Activated T-helper 2 cell treated with anti-CD3 and anti-CD28 coated beads, Interferon-gamma antibody, Interleukin-2, Interleukin-4, amounts not matched to agents 10 μg/mL and 5 μg/mL and 100 μg/mL, durations not matched to agents 14 hours and 24 hours and 36 hours (primary cell): ENCODE results near the gene SLC22A16. TPM values are rescaled to one million over a fixed set of nuclear protein-coding genes. Genes with fewer than 3 reads are reported as not detected.
"Not testable (repeated sequence)": the region's sequence is repeated elsewhere in the genome, so short reads cannot be mapped to it uniquely, and the experiment has no call there.

Experiments
- DNase-seq: peaks from one replicate; pipeline ENCODE4 v3.0.0; 2021; ENCODE audit warnings: low spot score
- H3K27ac Mint-ChIP-seq: one replicate; pipeline ENCODE4 v1.8.0; 2021; ENCODE audit warnings: mixed read lengths
- H3K27me3 Mint-ChIP-seq: one replicate; pipeline ENCODE4 v1.8.0; 2021; ENCODE audit warnings: low read depth, mixed read lengths
- H3K36me3 Mint-ChIP-seq: one replicate; pipeline ENCODE4 v1.8.0; 2021; ENCODE audit warnings: low read depth, mixed read lengths
- H3K4me1 Mint-ChIP-seq: one replicate; pipeline ENCODE4 v1.8.0; 2021; ENCODE audit warnings: low read depth, mixed read lengths
- H3K4me3 Mint-ChIP-seq: one replicate; pipeline ENCODE4 v1.8.0; 2021; ENCODE audit warnings: low read depth, mild to moderate bottlenecking, moderate library complexity, mixed read lengths
- H3K9me3 Mint-ChIP-seq: one replicate; pipeline ENCODE4 v1.8.0; 2021; ENCODE audit warnings: mixed read lengths
- intact Hi-C: fragments of 100-400 bp; cut with micrococcal nuclease; formaldehyde crosslinking; loops from one replicate; pipeline ENCODE4 v1.15.1; 2023
- total RNA-seq: library from RNA; stranded (reverse); gene quantifications from 2 replicates; pipeline ENCODE4 v1.2.3, GENCODE V29; 2022

The SLC22A16 gene
- total RNA-seq, 1 donor from 2014 or later: not detected

DNA sequence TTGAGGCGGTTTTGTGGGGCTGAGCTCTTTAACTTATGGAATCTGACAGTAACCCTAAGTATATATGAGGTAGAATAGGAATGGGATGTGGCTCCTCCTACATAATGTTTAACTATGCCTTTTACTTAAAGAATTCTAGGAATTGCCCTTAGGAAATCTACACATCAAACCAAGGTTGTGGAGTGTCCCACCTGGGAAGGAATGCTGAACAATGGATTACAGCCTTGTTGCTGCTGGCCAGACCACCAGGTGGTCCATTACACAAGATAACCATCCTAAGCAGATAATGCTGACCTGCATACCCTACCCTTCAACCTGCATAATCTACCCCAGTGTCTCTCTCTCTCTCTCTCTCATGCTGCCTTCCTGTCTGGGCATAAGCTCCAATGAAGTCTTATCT lies 35.0 kb upstream of the SLC22A16 start:
- H3K27ac Mint-ChIP-seq: no peak overlapping the region

GRCh38 chr6:110509617-110510241 lies 33.3 kb upstream of the SLC22A16 start:
- Mint-ChIP-seq H3K36me3 (no peaks in the 10 kb centered on the region), H3K27me3 (peaks cover 15% of the 10 kb centered on the region), H3K4me3 (no peak overlapping the region), H3K27ac (no peak overlapping the region), H3K4me1 (no peaks in the 10 kb centered on the region), H3K9me3 (no peaks in the 10 kb centered on the region)
- intact Hi-C loops: no loop called here
- no peak for DNase-seq

More for the DNA sequence above, 35.0 kb upstream of the SLC22A16 start:
- peaks cover 18% of the 10 kb centered on the region for H3K27me3 Mint-ChIP-seq
- H3K4me3 Mint-ChIP-seq: no peak overlapping the region
- H3K36me3 Mint-ChIP-seq: no peaks in the 10 kb centered on the region
- DNase-seq: no peak
- H3K4me1 Mint-ChIP-seq: no peaks in the 10 kb centered on the region
- no peaks in the 10 kb centered on the region for H3K9me3 Mint-ChIP-seq
- intact Hi-C loops: no loop called here

GRCh38 chr6:110504891-110505290 lies 28.5 kb upstream of the SLC22A16 start:
- DNase-seq, H3K27ac Mint-ChIP-seq, intact Hi-C loops, H3K36me3 Mint-ChIP-seq, H3K9me3 Mint-ChIP-seq, H3K4me1 Mint-ChIP-seq, H3K4me3 Mint-ChIP-seq, H3K27me3 Mint-ChIP-seq: not testable (repeated sequence)

- DNase-seq: no peak
- no peaks in the 10 kb centered on the region for H3K36me3 Mint-ChIP-seq
Measured at GRCh38 chr6:110495949-110496348, 19.5 kb upstream of the SLC22A16 start.

DNA sequence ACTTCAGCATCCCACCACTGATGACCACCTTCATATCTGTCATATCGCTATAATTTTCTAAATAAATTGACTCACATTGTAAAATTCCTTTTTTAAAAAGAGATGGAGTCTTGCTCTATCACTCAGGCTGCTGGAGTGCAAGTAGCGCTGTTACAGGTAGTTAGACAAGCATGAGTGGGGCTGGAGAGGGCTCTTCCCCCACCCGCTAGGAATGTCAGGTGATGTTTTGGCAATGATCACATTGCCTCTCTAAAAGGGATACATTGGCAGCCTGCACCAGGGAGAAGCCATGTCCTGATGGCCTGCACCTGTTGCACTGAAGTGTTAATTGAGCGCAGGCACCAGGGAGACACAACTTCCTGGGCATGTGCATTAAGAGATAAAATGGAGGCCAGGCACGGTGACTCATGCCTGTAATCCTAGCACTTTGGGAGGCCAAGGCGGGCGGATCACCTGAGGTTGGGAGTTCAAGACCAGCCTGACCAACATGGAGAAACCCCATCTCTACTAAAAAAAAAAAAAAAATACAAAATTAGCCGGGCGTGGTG lies 16.9 kb upstream of the SLC22A16 start:
- intact Hi-C loops: no loop called here
- Mint-ChIP-seq H3K4me3 (no peak overlapping the region), H3K27ac (no peak overlapping the region), H3K27me3 (peaks cover 10% of the 10 kb centered on the region), H3K36me3 (no peaks in the 10 kb centered on the region), H3K4me1 (peaks cover 8% of the 10 kb centered on the region), H3K9me3 (no peaks in the 10 kb centered on the region)
- no peak for DNase-seq

More at GRCh38 chr6:110495949-110496348, 19.5 kb upstream of the SLC22A16 start:
- Mint-ChIP-seq H3K27ac (no peak overlapping the region), H3K9me3 (no peaks in the 10 kb centered on the region), H3K27me3 (peaks cover 18% of the 10 kb centered on the region), H3K4me3 (no peak overlapping the region), H3K4me1 (peaks cover 8% of the 10 kb centered on the region)
- intact Hi-C loops: no loop called here

DNA sequence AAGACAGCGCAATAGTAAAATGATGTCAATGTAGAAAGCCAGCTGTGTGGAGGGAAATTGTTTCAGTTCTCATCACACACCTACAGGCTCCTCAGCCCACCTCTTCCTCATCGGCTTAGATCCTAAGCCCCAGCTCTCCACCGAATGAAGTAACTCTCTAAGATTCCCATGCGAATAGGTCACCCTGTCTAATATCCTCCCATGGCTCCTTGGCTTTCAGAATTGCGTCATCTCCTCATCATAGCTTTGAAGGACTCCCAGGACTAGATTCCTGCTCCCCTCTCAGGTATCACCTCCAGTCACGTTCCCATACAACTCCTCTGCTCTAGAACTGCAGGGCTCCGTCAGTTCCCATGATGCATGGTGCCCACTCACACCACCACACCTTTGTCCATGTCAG lies 16.2 kb upstream of the SLC22A16 start:
- Mint-ChIP-seq H3K27me3 (peaks cover 7% of the 10 kb centered on the region), H3K9me3 (no peaks in the 10 kb centered on the region), H3K4me3 (no peak overlapping the region), H3K27ac (no peak overlapping the region), H3K4me1 (peaks cover 8% of the 10 kb centered on the region), H3K36me3 (no peaks in the 10 kb centered on the region)
- intact Hi-C loops: no loop called here
- DNase-seq: no peak

- no peaks in the 10 kb centered on the region for H3K36me3 Mint-ChIP-seq
- DNase-seq: no peak
- H3K9me3 Mint-ChIP-seq: no peaks in the 10 kb centered on the region
- H3K27me3 Mint-ChIP-seq: peaks cover 6% of the 10 kb centered on the region
- H3K4me1 Mint-ChIP-seq: peaks cover 8% of the 10 kb centered on the region
- intact Hi-C loops: no loop called here
- no peak overlapping the region for H3K4me3 Mint-ChIP-seq
- peak overlapping the region; percentile 8 for H3K27ac Mint-ChIP-seq
Measured at GRCh38 chr6:110491644-110492317, 15.4 kb upstream of the SLC22A16 start.

- Mint-ChIP-seq H3K36me3 (no peaks in the 10 kb centered on the region), H3K27ac (no peak overlapping the region), H3K4me3 (no peak overlapping the region), H3K9me3 (no peaks in the 10 kb centered on the region), H3K4me1 (peaks cover 8% of the 10 kb centered on the region), H3K27me3 (peaks cover 6% of the 10 kb centered on the region)
- no peak for DNase-seq
- intact Hi-C loops: no loop called here
Measured at GRCh38 chr6:110491299-110491643, 14.9 kb upstream of the SLC22A16 start.

GRCh38 chr6:110490110-110490509 lies 13.7 kb upstream of the SLC22A16 start:
- no peak overlapping the region for H3K4me3 Mint-ChIP-seq
- no peak overlapping the region for H3K27ac Mint-ChIP-seq
- H3K9me3 Mint-ChIP-seq: no peaks in the 10 kb centered on the region
- peaks cover 13% of the 10 kb centered on the region for H3K27me3 Mint-ChIP-seq
- no peaks in the 10 kb centered on the region for H3K36me3 Mint-ChIP-seq
- DNase-seq: no peak
- peaks cover 8% of the 10 kb centered on the region for H3K4me1 Mint-ChIP-seq
- intact Hi-C loops: no loop called here

- H3K9me3 Mint-ChIP-seq: no peaks in the 10 kb centered on the region
- no peak overlapping the region for H3K4me3 Mint-ChIP-seq
- no peaks in the 10 kb centered on the region for H3K36me3 Mint-ChIP-seq
- peaks cover 15% of the 10 kb centered on the region for H3K27me3 Mint-ChIP-seq
- peaks cover 8% of the 10 kb centered on the region for H3K4me1 Mint-ChIP-seq
- no peak for DNase-seq
- intact Hi-C loops: no loop called here
- H3K27ac Mint-ChIP-seq: no peak overlapping the region
Measured at GRCh38 chr6:110488606-110489190, 12.3 kb upstream of the SLC22A16 start.

DNA sequence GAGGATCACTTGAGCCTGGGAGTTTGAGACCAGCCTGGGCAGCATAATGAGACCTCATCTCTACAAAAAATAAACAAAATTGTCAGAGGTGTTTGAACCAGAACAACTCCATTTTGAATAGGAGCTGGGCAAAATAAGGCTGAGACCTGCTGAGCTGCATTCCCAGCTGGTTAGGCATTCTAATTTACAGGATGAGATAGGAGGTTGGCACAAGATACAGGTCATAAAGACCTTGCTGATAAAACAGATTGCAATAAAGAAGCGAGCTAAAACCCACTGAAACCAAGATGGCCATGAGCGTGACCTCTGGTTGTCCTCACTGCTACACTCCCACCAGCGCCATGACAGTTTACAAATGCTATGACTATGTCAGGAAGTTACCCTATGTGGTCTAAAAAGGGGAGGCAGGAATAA lies 11.6 kb upstream of the SLC22A16 start:
- H3K4me1 Mint-ChIP-seq, H3K27ac Mint-ChIP-seq, H3K9me3 Mint-ChIP-seq, H3K36me3 Mint-ChIP-seq, DNase-seq, intact Hi-C loops, H3K4me3 Mint-ChIP-seq: not testable (repeated sequence)
- peaks cover 15% of the 10 kb centered on the region for H3K27me3 Mint-ChIP-seq

- Mint-ChIP-seq H3K4me1 (no peaks in the 10 kb centered on the region), H3K9me3 (no peaks in the 10 kb centered on the region), H3K27me3 (peaks cover 12% of the 10 kb centered on the region), H3K27ac (no peak overlapping the region), H3K36me3 (no peaks in the 10 kb centered on the region), H3K4me3 (no peak overlapping the region)
- intact Hi-C loops: no loop called here
- DNase-seq: no peak
Measured at GRCh38 chr6:110486756-110487155, 10.3 kb upstream of the SLC22A16 start.

- intact Hi-C loops: no loop called here
- Mint-ChIP-seq H3K27ac (no peak overlapping the region), H3K9me3 (no peaks in the 10 kb centered on the region), H3K4me1 (no peaks in the 10 kb centered on the region), H3K4me3 (no peak overlapping the region), H3K27me3 (peaks cover 17% of the 10 kb centered on the region), H3K36me3 (no peaks in the 10 kb centered on the region)
- no peak for DNase-seq
Measured at GRCh38 chr6:110485491-110485890, 9.1 kb upstream of the SLC22A16 start.
